ENCODE data around the gene BEGAIN. TPM values are rescaled to one million over a fixed set of nuclear protein-coding genes. Genes with fewer than 3 reads are reported as not detected.

Gene BEGAIN
- total RNA-seq, 2 experiments from 2014 or later, result 0.76 TPM; not detected in 1

- Histone ChIP-seq H3K4me1 (ENCODE audit: insufficient read depth, low read length, poor library complexity, severe bottlenecking) (no peaks in the 10 kb centered on the region), H3K9me3 (ENCODE audit: low read length) (no peaks in the 10 kb centered on the region), H2AFZ (ENCODE audit: low read length) (no peak overlapping the region), H4K20me1 (ENCODE audit: insufficient read depth, low read length) (no peaks in the 10 kb centered on the region), H3K4me3 (ENCODE audit: low read depth, low read length, poor library complexity, severe bottlenecking) (no peak overlapping the region), H3K4me2 (ENCODE audit: low read length) (no peak overlapping the region), H3K36me3 (ENCODE audit: insufficient read depth, low read length) (no peaks in the 10 kb centered on the region), H3K27ac (ENCODE audit: low read depth, low read length, poor library complexity, severe bottlenecking) (no peak overlapping the region), H3K79me2 (ENCODE audit: insufficient read depth, low read depth, low read length) (no peaks in the 10 kb centered on the region), H3K9me2 (ENCODE audit: insufficient read depth, low read length) (no peaks in the 10 kb centered on the region)
- intact Hi-C loops (cut with micrococcal nuclease; ENCODE audit: unreplicated experiment), result no loop called here
- no peak for DNase-seq (ENCODE audit: low spot score)
- ChIA-PET CTCF (ENCODE audit: unreplicated experiment) (no interaction called here), POLR2A (interaction anchor here (1.1 kb wide), 1 partner anchor 129 kb away, joined by 3 read pairs; no protein-coding TSS in a partner anchor)
- no peak for TF ChIP-seq EZH2phosphoT487 (IDR thresholded peaks at IDR 0.05; ENCODE audit: borderline replicate concordance, low read depth, low read length)
- TF ChIP-seq CTCF (conservative IDR thresholded peaks at IDR 0.05; ENCODE audit: low read length), result no peak
- BruUV-seq (replicated peaks), result no TSS peak
These were observed 53.3 kb downstream of the BEGAIN start for GRCh38 chr14:100533656-100534485.

- ChIA-PET CTCF (ENCODE audit: unreplicated experiment) (no interaction called here), POLR2A (interaction anchor here (1.1 kb wide), 1 partner anchor 129 kb away, joined by 3 read pairs; no protein-coding TSS in a partner anchor)
- no TSS peak for BruUV-seq (replicated peaks)
- no peaks in the 10 kb centered on the region for H3K36me3 ChIP-seq (ENCODE audit: insufficient read depth, low read length)
- TF ChIP-seq CTCF (conservative IDR thresholded peaks at IDR 0.05; ENCODE audit: low read length), result no peak
- TF ChIP-seq EZH2phosphoT487 (IDR thresholded peaks at IDR 0.05; ENCODE audit: borderline replicate concordance, low read depth, low read length), result no peak
- no peaks in the 10 kb centered on the region for H3K4me1 ChIP-seq (ENCODE audit: insufficient read depth, low read length, poor library complexity, severe bottlenecking)
- intact Hi-C loops (cut with micrococcal nuclease; ENCODE audit: unreplicated experiment), result no loop called here
- no peaks in the 10 kb centered on the region for H3K79me2 ChIP-seq (ENCODE audit: insufficient read depth, low read depth, low read length)
- H3K27ac ChIP-seq (ENCODE audit: low read depth, low read length, poor library complexity, severe bottlenecking), result no peak overlapping the region
- no peak overlapping the region for H3K4me2 ChIP-seq (ENCODE audit: low read length)
- no peaks in the 10 kb centered on the region for H4K20me1 ChIP-seq (ENCODE audit: insufficient read depth, low read length)
- H3K9me3 ChIP-seq (ENCODE audit: low read length), result no peaks in the 10 kb centered on the region
- H3K9me2 ChIP-seq (ENCODE audit: insufficient read depth, low read length), result no peaks in the 10 kb centered on the region
- DNase-seq (ENCODE audit: low spot score), result peak; percentile 6
- no peak overlapping the region for H2AFZ ChIP-seq (ENCODE audit: low read length)
- H3K4me3 ChIP-seq (ENCODE audit: low read depth, low read length, poor library complexity, severe bottlenecking), result no peak overlapping the region
These were observed 54.1 kb downstream of the BEGAIN start for GRCh38 chr14:100532906-100533655.
